HG02798 (cell line): ENCODE measurements around the gene IL17RD.

Experiments
- ATAC-seq: cut with Tn5 transposase; IDR thresholded peaks from one replicate; pipeline ENCODE4 v1.9.1; 2021; ENCODE audit warnings: mild to moderate bottlenecking; ENCODE audit not compliant: unreplicated experiment, poor library complexity

IL17RD gene

DNA sequence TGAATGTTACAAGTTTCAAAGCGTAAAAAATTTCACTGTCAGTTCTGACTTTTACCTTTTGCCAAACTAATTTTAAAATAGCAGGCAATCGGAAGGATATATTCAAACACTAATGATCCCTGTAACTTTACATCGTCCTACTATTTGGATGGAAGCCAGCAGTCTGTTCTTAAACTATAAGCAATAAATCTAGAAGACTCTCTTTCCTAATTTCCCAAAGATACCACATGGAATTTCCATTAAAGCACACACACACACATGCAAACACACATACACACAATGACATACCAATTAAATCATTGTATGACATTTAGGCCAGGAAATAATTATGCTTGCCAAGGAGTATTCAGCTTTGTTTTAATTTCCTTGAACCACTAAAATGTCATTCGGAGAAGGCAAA lies 32.0 kb downstream of the IL17RD start:
- no peak for ATAC-seq

DNA sequence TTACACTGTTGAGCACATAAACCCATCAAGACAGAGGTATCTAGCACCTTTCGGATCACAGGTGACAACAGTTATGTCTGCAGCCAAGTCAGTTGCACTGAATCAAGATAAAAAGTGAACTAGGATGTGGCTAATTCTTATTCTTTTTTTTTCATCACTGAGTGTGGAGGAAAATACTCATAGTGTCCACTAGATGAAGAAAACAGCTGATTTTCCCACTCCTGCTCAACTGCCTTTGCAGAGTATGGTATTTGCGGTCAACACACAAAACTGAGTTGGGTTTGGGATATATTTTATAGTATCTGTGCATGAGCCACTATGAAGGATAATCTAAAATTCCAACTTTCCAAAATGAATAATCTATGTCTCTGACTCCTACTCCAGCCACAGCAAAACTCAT lies 32.5 kb downstream of the IL17RD start:
- no peak for ATAC-seq

DNA sequence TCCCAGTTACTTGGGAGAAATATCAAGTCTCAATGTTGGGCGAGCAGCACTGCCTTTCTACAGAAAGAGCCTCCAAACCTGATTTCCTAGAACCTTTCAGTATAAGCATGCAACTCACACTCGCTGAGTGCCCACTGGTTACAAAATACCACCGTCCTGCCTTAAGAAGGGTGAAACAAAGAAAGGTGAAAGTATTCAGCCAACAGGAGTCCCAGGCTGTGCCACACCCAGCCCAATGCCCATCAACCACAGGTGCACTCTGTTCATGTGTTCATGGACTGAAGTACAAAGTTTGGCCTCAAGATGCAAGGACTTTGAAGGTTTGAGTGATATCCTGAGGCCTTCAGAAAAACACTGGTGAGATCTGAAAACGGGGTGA lies 34.0 kb downstream of the IL17RD start:
- no peak for ATAC-seq

DNA sequence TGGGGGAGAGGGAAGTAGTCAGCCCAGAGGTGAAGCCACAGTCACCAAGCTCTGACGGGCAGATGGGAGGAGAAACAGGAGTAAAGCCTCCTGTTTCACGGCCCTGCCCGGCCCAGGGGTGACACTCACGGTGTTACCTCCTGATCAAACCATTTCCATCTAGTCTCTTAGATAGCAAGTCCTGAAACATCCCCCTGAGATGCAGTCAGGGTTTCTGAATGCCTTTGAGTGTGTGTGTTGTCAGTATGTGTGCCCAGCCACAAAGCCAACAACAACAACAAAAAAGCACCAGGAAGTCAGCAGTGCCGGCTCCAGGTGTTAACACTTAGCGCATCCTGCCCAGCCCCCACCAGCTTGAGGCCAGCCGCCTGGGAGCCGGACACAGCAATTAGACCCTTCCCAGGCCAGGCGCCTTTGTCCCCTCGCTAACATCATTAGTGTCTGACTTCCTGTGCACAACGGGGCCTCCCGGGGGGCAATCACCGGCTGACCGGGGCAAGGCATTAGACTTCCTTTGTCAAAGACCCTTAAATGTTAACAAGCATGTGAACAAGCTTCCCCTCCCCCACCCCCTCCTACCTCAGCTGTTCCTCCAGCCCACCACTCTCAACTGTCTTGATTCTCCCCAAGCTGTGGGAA lies 34.5 kb downstream of the IL17RD start:
- no peak for ATAC-seq

DNA sequence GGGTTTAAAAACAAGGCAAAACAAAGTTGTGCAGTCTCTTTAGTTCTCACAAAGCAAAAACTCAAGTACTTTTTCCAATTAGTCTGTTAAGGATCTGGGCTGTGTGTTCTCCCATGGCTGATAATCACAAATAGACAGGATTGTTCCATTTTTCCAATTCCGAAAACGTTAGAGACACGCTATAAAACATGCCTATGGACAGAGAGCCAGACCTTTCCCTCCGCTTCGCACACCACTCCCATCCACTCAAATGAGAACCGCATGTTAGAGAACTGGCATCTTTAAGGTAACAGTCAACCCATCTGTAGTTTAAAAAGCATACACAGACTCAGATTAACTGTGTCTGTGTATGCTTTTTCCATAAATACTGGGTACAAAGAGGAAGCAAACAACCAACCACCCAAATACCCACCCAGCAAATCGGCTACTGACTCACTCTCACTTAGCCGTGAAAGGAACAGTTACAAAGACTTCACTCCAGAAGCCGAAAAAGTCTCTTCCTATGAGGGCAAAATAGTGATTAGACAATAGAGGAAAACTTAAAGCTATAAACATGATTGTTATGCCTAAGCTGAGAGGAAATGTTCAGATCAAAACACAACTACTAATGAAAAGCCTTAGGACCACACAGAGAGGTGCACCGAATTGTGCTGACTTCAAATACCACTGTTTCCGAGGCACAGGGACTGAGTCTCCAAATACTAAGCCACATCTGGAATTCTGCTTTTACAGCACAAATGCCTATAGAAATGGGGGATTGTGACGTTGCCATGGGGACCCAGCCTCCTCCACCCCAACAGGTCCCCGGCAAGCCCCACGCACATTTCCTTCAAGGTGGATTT lies 36.1 kb downstream of the IL17RD start:
- no peak for ATAC-seq

DNA sequence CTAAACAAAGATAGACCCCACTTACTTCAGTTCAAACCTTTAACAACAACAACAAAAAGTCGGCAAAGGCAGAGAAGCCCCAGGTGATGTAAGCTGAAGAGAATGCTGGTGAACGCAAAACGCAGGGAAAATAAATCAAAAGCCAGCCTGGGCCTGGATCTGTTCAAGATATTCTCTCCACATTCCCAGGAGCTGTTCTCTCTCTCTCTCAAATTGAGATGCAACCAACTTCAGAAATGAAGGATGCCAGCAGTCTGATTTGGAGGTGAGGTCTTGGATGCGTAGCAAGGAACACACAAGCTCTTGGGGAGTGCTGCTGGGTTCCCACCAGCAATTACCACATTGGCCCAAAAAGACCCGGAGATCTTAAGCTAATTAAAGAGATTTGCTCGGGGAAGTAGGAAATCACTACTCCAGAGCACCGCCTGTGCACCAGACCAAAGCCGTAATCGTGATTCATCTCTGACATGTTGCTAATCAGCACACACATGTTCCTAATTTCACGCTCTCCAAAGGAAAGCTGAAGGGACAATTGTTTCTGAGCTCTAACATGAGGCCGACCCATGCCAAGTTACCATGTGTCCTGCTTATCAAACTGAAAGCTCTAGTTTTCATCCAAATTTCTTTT lies 37.1 kb downstream of the IL17RD start:
- no peak for ATAC-seq

DNA sequence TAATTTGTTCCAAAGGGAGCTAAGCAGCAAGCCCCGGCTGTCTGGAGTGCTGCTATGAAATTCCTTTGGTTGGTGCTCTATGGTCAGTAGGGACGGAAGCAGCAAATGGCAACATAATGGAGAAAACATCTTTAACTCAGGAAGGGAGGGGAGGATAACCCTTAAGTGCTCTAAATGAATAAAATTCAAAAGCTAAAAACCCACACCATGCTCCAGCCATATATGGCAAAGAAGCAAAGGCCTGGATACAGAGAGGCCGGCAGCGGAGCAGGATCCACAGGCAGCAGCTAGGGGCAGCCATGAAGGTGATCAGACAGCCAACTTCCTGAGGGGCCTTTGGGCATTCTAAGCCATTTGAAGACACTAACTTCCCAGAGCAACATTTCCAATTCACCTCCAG lies 38.9 kb downstream of the IL17RD start:
- no peak for ATAC-seq

DNA sequence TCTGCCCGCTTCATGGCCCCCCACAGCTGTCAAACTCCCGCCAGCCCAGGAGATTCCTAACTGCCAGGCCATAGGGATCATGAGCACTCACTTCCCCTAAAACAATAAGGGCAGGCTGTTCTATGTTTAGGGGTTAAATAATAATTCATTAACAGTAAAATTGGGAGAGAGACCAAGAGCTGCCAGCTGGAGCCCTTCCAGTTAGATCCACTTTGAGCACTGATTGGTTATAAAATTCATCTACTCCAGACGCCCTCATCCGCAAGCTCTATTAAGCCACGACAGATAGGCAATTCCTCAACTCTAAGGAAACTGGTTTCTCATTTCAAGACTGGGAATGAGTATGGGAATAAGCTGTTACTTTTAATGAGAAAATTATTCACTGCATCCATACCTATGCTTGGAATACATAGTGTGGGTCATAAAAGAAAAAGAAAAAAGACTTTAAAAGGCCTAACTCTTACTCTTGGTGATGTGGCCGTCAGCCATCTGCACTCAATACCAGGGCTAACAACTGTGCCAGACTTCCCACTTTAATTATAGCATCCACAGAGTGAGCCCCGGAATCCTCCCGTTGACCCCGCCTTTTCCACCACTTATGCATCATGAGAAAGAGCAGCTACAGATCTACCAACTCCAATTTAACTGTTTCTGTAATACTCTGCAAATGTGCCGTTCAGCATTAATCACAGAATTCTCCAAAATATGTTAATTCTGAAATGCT lies 44.5 kb downstream of the IL17RD start:
- ATAC-seq = no peak

DNA sequence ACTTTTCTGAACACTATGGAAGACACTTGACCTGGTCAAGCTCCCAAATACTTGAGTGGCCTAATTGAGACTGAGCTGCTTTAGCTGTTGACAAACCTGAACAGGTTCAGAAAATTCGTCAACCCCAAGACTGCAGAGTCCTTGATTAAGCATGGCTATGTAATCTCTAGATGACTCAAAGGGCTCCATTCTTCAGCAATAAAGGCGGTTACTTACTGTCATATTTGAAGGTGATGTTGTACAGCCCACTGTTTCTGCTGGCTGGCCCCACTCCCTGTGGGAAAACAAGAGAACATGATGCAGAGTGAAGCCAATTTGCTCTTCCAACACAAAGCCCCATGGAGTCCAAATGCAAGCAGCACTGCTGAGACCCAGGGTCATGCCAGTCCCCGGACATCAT lies 45.1 kb downstream of the IL17RD start:
- no peak for ATAC-seq

DNA sequence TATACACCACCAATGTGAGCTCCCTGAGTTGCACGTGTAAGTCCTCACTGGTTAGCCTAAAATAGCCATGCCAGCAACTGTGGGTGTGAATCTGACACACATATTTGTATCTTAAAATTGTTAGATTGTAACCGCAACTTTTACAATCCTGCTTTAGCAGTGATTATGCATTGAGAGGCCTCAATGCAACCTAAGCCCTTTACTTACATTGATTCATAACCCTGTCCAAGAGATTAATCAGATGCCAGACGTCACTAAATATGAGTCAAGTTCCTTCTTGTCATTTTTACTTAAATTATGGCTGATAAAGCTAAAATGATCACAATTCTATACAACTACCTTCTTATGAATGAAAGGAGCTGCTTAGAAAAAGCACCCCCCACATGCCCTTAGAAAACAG lies 46.9 kb downstream of the IL17RD start:
- no peak for ATAC-seq

DNA sequence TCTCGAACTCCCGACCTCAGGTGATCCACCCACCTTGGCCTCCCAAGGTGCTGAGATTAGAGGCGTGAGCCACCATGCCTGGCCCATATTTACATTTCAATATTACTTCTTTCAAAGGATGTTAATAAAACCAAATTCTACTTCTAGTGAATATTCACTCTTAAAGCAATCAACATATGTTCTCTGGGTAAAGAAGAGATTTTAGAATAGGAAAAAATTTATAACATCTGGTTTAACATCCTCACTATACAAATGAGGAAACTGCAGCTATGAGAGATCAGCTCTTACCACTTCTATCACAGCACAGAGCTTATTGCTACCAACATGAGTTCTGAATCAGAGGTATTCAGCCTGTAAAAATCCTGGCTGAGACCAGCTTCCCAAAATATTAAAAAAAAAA lies 48.7 kb downstream of the IL17RD start:
- no peak for ATAC-seq

DNA sequence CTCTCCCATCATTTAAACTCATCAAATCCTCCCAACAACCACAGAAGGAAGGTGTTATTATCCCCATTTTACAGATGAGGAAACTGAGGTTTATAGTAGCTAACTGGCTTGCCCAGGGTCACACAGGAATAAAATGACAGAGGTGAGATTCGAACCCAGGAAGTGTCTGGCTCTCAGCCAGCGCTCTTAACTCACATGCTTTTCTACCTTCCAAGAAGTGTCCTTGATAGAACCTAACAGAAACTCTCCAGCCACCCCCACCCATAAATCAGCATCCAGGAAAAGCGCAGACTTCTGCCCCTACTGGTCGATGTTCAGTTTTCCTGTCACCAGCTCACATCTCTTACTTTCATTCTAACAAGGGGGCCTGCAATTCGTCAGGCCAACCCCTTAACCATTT lies 52.9 kb downstream of the IL17RD start:
- ATAC-seq = no peak

DNA sequence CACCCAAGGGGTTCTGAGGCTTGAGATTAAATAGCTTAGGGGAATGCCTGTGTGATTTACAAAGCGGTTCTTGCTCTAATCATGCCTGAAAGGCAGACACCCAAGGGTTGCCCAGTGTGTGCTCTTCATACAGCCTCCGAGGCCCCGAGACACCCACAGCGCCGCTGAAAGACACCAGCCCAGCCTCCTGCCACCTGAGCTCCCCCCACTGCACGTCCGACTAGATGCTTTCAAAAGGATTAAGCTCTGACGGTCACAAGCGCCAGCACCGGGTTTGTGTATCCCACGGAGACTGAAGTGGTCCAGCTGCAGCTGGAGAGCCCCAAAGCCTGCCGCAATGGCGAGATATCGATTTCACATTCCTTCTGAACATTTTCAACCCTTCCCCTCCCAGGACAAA lies 54.4 kb downstream of the IL17RD start:
- no peak for ATAC-seq

DNA sequence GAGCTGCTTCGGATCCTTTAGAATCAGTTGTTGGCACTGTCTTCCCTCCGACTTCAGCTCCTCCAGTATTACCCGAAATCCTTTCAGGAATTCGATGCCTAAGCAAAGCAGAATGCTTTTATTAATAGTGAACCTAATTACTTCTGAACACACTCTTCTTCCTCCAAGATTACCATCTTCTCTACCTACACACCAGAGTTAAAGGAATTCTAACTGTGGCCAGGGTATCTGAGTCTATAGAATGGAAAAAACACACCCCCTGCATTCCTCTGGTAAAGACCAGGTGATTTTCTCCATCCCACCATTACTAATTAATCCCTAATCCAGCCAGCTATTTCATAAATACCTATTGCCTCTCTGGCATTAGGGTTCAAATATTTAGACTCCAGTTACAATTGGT lies 54.9 kb downstream of the IL17RD start:
- ATAC-seq = no peak

DNA sequence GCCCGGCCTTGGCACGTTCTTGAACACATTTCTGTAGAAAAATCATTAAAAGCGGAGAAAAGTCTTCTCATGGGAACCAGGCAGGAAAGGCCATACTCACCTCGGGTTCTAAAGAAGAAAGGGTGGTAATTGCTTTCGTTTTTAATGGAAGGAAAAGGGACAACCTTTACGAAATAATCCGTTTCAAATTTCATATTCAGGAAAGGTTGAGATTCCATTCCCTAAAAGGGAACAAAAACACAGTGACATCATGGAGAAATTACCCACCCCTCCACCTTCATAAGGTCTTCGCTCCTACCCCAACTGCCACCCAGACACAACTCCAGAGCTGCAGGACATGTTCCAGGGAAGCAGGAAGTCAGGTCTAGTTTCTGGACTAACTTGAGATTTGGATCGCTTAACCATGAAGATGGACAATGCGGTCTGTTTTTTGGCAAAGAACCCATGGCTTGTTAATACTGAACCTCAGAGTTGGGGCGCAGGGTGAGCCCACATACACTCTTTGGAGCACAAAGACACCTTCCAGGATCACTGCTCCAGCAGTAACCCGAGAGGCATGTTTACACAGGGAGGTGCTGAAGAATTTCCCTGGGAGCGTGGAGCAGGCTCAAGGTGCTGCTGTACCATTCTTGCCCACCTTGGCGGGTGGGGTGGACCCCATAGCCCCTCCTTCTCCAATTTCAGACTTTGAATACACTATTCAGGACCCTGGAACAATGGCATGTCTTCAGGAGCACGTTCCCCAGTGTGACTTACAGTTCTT lies 55.5 kb downstream of the IL17RD start:
- no peak for ATAC-seq

DNA sequence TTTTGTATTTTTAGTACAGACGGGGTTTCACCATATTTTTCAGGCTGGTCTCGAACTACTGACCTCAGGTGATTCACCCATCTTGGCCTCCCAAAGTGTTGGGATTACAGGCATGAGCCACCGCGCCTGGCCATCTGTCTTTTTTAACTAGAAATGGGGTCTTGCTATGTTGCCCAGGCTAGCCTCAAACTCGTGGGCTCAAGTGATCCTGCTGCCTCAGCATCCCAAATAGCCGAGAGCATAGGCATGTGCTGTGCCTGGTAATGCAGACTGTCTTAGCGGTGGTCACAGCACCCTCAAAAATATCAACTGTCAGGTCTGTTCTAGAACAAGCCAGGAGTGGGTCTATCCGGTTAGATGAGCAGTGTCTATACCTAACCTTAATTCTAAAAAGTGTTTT lies 56.5 kb downstream of the IL17RD start:
- no peak for ATAC-seq

DNA sequence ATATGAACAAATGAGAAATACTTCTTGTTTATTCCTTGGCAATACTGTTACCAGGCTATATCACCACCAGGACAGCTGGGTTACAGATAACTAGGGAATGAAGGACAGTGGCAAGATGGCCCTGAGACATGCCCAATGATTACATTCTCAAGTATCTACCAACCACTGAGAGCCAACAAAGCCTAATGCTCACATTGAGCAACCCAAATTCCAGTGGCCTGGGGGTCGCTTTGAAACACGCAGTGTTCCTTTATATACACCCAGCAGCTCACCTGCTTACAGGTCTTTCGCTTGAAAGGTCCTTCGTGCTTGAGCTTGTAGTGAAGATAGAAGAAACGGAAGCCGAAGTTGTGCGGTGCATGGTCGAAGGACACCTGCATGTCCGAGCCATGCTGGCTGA lies 59.6 kb downstream of the IL17RD start:
- ATAC-seq = no peak

DNA sequence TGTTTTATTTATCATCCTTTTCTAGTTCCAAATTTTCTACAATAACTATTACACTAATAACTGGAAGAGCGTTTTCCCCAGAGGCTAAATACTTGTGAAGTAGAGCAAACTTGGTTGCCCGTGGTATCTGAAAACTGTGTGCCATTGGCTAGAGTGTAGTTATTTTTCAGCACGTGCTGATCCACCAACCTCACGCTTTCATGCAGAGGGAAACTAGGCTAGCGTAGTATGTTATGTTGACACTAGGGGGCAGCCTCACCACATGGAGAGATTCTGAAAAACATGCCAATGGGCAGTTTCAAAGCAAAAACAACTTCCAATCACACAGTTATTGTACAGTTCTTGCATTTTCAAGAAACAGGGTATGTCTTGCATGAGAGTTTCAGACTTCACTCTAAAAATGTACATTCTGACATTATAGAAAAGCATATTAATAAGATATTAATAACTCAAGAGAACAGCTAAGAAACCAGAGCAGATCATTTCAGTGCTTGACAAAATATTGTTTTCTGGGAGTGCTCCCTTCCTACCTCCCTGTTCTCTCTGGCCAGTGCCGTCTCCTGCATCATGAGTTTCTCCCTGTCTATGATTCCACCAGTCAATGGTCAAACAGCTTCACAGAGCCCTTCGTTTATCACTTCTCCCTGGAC lies 65.0 kb downstream of the IL17RD start:
- peak; percentile 68 for ATAC-seq

DNA sequence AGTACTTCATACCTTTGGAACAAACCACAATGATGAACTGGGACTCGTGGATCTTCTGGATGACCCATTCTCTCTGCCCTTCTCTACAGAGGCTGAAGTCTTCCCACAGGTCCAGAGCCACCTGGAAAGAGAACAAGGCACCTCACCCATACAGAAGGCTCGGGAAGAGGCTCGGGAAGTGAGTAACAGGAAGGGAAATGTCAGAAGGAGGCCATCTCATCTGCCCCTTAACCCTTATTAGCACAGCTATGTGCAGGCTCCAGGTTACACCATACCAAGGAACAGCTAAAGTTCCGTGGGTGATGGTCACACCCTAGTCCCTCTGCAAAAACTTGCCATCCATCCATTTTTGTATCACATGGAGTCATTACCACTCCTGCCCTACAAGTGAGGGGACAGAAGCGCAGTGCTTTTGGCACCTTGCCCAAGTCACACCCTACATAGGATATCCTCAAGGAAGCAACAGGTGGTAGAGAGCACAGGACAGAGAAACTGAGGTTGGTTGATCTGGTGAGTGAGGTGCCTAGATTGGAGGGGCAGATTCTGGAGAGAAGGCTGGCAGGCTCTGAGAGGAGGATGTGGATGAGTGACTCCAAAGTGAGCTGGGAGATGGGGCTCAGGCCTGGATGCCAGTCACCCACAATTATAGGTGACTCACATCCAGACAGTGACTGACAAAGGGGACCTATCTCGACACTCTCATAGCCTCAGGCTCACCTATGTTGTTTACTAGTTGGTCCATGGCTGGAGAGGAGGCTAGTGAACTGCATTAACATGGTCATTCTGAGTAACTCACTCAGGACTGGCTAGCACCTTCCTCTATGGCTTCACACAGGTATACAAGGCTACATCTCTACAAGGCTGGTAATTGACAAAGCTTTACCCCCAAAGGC lies 66.5 kb downstream of the IL17RD start:
- ATAC-seq = no peak
